HepG2 (cell line): Measurements from ENCODE around the gene DDAH2.

Source experiments
- HCFC1 ChIP-seq: fragments of 150-350 bp; IDR thresholded peaks from 2 replicates; pipeline ENCODE4 v1.6.1; 2014; ENCODE audit warnings: low read depth, low read length
- HOXA7 ChIP-seq: sonication (generic); formaldehyde crosslinking; IDR thresholded peaks from 2 replicates; pipeline ENCODE4 v1.8.1; 2022; ENCODE audit warnings: mild to moderate bottlenecking, missing genetic modification reagents, moderate library complexity
- KLF12 ChIP-seq: sonication (generic); formaldehyde crosslinking; IDR thresholded peaks from 2 replicates; pipeline ENCODE4 v1.4.0; 2020; ENCODE audit warnings: missing genetic modification reagents, borderline replicate concordance
- NR3C1 ChIP-seq: sonication (generic); formaldehyde crosslinking; IDR thresholded peaks from 2 replicates; pipeline ENCODE4 v1.4.0; 2020; ENCODE audit warnings: missing genetic modification reagents
- POLR2A ChIP-seq, 2 experiments: IDR thresholded peaks; 2 replicates each; pipeline ENCODE4 v1.6.1; 2011; ENCODE audit warnings: low read depth in 2 of 2, low read length in 2 of 2, mild to moderate bottlenecking in 1 of 2, moderate library complexity in 1 of 2; ENCODE audit not compliant: insufficient read depth in 1 of 2
- SMAD1 ChIP-seq: sonication (generic); formaldehyde crosslinking; IDR thresholded peaks from 2 replicates; pipeline ENCODE4 v1.4.0; 2020; ENCODE audit warnings: missing genetic modification reagents, low read depth, mild to moderate bottlenecking, borderline replicate concordance
- TFE3 ChIP-seq: IDR thresholded peaks from 2 replicates; pipeline ENCODE4 v1.6.1; 2016

DNA sequence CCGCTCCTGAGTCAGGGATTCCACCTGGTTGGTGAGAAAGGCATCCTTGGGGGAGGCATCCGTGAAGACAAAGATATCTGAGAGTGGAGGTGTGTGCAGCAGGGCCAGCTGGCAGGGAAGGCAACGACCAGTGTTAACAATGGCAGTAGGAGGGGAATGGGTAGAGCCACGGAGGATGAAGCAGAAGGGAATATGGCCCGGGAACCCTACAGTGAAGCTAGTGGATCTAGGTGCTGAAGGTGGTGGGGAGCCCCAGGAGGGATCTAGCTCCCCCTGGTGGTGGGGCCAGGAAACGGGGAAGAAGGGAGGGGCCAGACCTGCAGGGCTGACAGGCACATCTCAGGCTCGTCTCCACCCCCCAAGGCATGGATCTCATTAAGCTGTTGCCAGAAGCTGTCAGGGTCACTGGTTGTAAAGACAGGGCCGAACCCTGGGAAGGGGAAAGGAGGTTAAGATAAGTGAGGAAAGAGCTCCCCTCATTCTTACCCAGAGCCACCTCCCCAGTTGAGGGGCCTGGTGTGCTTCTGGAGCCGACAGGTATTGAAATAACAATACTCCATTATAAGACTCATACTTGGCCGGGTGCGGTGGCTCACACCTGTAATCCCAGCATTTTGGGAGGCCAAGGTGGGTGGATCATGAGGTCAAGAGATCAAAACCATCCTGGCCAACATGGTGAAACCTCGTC is 40.7 kb upstream of the DDAH2 start:
- 0 out of 2 replicates have a peak, but pooled peaks have one; percentile 55 for TF ChIP-seq SMAD1 (CRISPR knock-in tag)
- TF ChIP-seq HOXA7 (CRISPR knock-in tag), result no peak
- no peak for TF ChIP-seq KLF12 (CRISPR knock-in tag)
- TF ChIP-seq POLR2A (IDR thresholded peaks at IDR 0.05; ENCODE audit: insufficient read depth in 1 of 2, low read depth in 2 of 2, low read length in 2 of 2), result no peak
- 0 out of 2 replicates have a peak, but pooled peaks have one; percentile 12 for TF ChIP-seq HCFC1
- TF ChIP-seq TFE3, result no peak
- no peak for TF ChIP-seq NR3C1 (CRISPR knock-in tag)
